Ovary (tissue), 9 donors: ENCODE measurements around the gene ZNF747. TPM values are rescaled to one million over a fixed set of nuclear protein-coding genes. Genes with fewer than 3 reads are reported as not detected.

ENCODE experiments used
- DNase-seq, 5 donors: peaks; one replicate each; pipeline ENCODE4 v3.0.0-alpha.2; 2019 to 2020
- H3K27ac ChIP-seq, 2 donors: fragments of 200-600 bp; one replicate each; pipeline versions ENCODE4 v1.5.1 to v1.8.0; 2019 to 2022
- H3K27me3 ChIP-seq: fragments of 200-600 bp; one replicate; pipeline ENCODE4 v1.8.0; 2022
- H3K36me3 ChIP-seq: fragments of 200-600 bp; sonication (generic); one replicate; pipeline ENCODE4 v1.5.1; 2019
- H3K4me1 ChIP-seq: one replicate; pipeline ENCODE4 v1.8.1; 2013; ENCODE audit warnings: mild to moderate bottlenecking, moderate library complexity; ENCODE audit not compliant: insufficient read depth
- H3K4me3 ChIP-seq: fragments of 200-600 bp; sonication (generic); one replicate; pipeline ENCODE4 v1.5.1; 2017
- H3K9me3 ChIP-seq, 2 donors: fragments of 200-600 bp in 1 of 2; sonication (generic) in 1 of 2; one replicate each; pipeline versions ENCODE4 v1.5.1 to v1.8.1; 2013 to 2019; ENCODE audit warnings: mild to moderate bottlenecking in 1 of 2, moderate library complexity in 1 of 2
- CTCF ChIP-seq, 3 donors: fragments of 450-650 bp in 2 of 3; fragments of 200-600 bp in 1 of 3; IDR thresholded peaks; one replicate each; pipeline versions ENCODE4 v1.5.1 to v1.8.0; 2016 to 2022; ENCODE audit warnings: antibody characterized with exemption in 3 of 3, mild to moderate bottlenecking in 1 of 3
- EP300 ChIP-seq: sonication (generic); formaldehyde crosslinking; IDR thresholded peaks from one replicate; pipeline ENCODE4 v1.6.1; 2017; ENCODE audit warnings: antibody characterized with exemption
- POLR2A ChIP-seq: fragments of 450-650 bp; IDR thresholded peaks from one replicate; pipeline ENCODE4 v1.6.1; 2017; ENCODE audit warnings: antibody characterized with exemption, mild to moderate bottlenecking, moderate library complexity
- WGBS, 3 donors: extraction: QIAGEN DNeasy Blood & Tissue Kit in 1 of 3; methylation state at CpG; one replicate each; pipeline versions ENCODE4 v1.1.5 to v1.1.7; 2013 to 2017; 5-methylcytosine and 5-hydroxymethylcytosine counted together
- intact Hi-C, 4 donors: fragments of 100-400 bp; cut with DNase I; formaldehyde crosslinking; loops; one replicate each; pipeline versions ENCODE4 v1.11.0 to v1.15.1; 2022 to 2023
- polyA plus RNA-seq, 2 donors: library from polyadenylated mRNA; stranded (reverse); fragments of 200-250 nt in 1 of 2; fragments of 350-450 nt in 1 of 2; fragmentation: Illumina TruSeq in 1 of 2; extraction: RNeasy Lipid Tissue Mini Kit (QIAGEN cat#74804) in 1 of 2; gene quantifications; one replicate each; pipeline ENCODE4 v1.2.3, GENCODE V29; 2013 to 2014
- total RNA-seq, 7 donors: library from RNA; depleted of rRNA in 2 of 7; stranded (reverse); fragments of >200 nt in 2 of 7; fragmentation: NEBNext Ultra II Directional in 3 of 7; extraction: Animal tissue kit (Norgen Biotek cat#: 25700) in 3 of 7; gene quantifications; one replicate each; pipeline versions ENCODE4 v1.1.0 to v1.2.4, GENCODE V29; 2016 to 2023
- donor health status: DM: no; HTN: no; CAD: no; lungs with moderate emphysema.
- donor health status: DM: no; HTN: no; CAD: no.
- donor health status: Bipolar disorder and iron deficiency.
- donor health status: DM: yes; HTN: yes; CAD: no.
- donor health status: DM: no; HTN: no; CAD: no.
- donor health status: DM: yes; HTN: yes; CAD: no.

The ZNF747 gene
- total and polyA plus RNA-seq, 9 donors, result 8.4 to 19.2 (median 12.8) TPM

- DNase-seq, result no peak
- 7 to 12% (median 8%) methylated on average over 24 to 29 of the region's 29 CpGs for WGBS, 3 donors
- H3K36me3 ChIP-seq, result no peaks in the 10 kb centered on the region
- intact Hi-C loops, result loop anchor here in 1 of 4 donors (10.0 kb wide), 1 partner anchor 479 kb away; a partner anchor contains a TSS
- H3K4me3 ChIP-seq, result peak overlapping the region; percentile 64
- no peaks in the 10 kb centered on the region for H3K27me3 ChIP-seq
- no peaks in the 10 kb centered on the region for H3K9me3 ChIP-seq
- TF ChIP-seq EP300, result no peak
- TF ChIP-seq CTCF (IDR thresholded peaks at IDR 0.05), result no peak
- no peak for TF ChIP-seq POLR2A
- peaks cover 7% of the 10 kb centered on the region for H3K4me1 ChIP-seq
- H3K27ac ChIP-seq, result peak overlapping the region; percentile 76 to 83
Measured at GRCh38 chr16:30533748-30534367, 800 bp downstream of the ZNF747 start.

- peak in 1 of 5 donors; percentile 43 for DNase-seq
- Histone ChIP-seq H3K4me3 (no peak overlapping the region), H3K36me3 (no peaks in the 10 kb centered on the region), H3K4me1 (peaks cover 7% of the 10 kb centered on the region), H3K27ac (no peak overlapping the region), H3K9me3 (no peaks in the 10 kb centered on the region), H3K27me3 (no peaks in the 10 kb centered on the region)
- no peak for TF ChIP-seq CTCF (IDR thresholded peaks at IDR 0.05)
- TF ChIP-seq POLR2A, result no peak
- TF ChIP-seq EP300, result no peak
- WGBS, 3 donors, result 57 to 64% (median 59%) methylated on average over 11 of the region's 11 CpGs
- intact Hi-C loops, result loop anchor here in 1 of 4 donors (10.0 kb wide), 1 partner anchor 478 kb away; a partner anchor contains a TSS
Measured at GRCh38 chr16:30533146-30533522, 1.5 kb downstream of the ZNF747 start.

- intact Hi-C loops, result loop anchor here in 1 of 4 donors (10.0 kb wide), 1 partner anchor 478 kb away; a partner anchor contains a TSS
- WGBS, 3 donors, result 91 to 94% (median 91%) methylated on average over 56 to 57 of the region's 57 CpGs
- Histone ChIP-seq H3K4me3 (no peak overlapping the region), H3K9me3 (no peaks in the 10 kb centered on the region), H3K4me1 (peaks cover 10% of the 10 kb centered on the region), H3K27ac (no peak overlapping the region), H3K36me3 (no peaks in the 10 kb centered on the region), H3K27me3 (no peaks in the 10 kb centered on the region)
- TF ChIP-seq EP300, result no peak
- TF ChIP-seq POLR2A, result no peak
- no peak for TF ChIP-seq CTCF (IDR thresholded peaks at IDR 0.05)
- peak in 1 of 5 donors; percentile 43 for DNase-seq
Measured at GRCh38 chr16:30532285-30533145, 2.1 kb downstream of the ZNF747 start.

- Histone ChIP-seq H3K9me3 (no peaks in the 10 kb centered on the region), H3K4me1 (peaks cover 8% of the 10 kb centered on the region), H3K36me3 (no peaks in the 10 kb centered on the region), H3K27me3 (no peaks in the 10 kb centered on the region), H3K27ac (no peak overlapping the region), H3K4me3 (no peak overlapping the region)
- no peak for DNase-seq
- intact Hi-C loops, result loop anchor here in 1 of 4 donors (10.0 kb wide), 1 partner anchor 476 kb away; a partner anchor contains a TSS
- WGBS, 3 donors, result 79 to 82% (median 81%) methylated on average over 13 of the region's 13 CpGs
- TF ChIP-seq CTCF (IDR thresholded peaks at IDR 0.05) (no peak), POLR2A (no peak), EP300 (no peak)
Measured at GRCh38 chr16:30530163-30531037, 4.3 kb downstream of the ZNF747 start.
